ENCODE results near the gene AHSA1.

GRCh38 chr14:77439861-77440260 is 18.0 kb upstream of the AHSA1 start:
- TF ChIP-seq, protein P1, sequence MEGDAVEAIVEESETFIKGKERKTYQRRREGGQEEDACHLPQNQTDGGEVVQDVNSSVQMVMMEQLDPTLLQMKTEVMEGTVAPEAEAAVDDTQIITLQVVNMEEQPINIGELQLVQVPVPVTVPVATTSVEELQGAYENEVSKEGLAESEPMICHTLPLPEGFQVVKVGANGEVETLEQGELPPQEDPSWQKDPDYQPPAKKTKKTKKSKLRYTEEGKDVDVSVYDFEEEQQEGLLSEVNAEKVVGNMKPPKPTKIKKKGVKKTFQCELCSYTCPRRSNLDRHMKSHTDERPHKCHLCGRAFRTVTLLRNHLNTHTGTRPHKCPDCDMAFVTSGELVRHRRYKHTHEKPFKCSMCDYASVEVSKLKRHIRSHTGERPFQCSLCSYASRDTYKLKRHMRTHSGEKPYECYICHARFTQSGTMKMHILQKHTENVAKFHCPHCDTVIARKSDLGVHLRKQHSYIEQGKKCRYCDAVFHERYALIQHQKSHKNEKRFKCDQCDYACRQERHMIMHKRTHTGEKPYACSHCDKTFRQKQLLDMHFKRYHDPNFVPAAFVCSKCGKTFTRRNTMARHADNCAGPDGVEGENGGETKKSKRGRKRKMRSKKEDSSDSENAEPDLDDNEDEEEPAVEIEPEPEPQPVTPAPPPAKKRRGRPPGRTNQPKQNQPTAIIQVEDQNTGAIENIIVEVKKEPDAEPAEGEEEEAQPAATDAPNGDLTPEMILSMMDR (IDR thresholded peaks at IDR 0.05), result no peak
- TF ChIP-seq POLR2A (IDR thresholded peaks at IDR 0.05) (no peak), EP300 (IDR thresholded peaks at IDR 0.05) (no peak)
